Measurements from ENCODE around the gene CDH9.
"Not testable (repeated sequence)": the region's sequence is repeated elsewhere in the genome, so short reads cannot be mapped to it uniquely, and the experiment has no call there.

The CDH9 gene

GRCh38 chr5:26948921-26949320 is 89.5 kb downstream of the CDH9 start:
- no peak for DNase-seq

DNA sequence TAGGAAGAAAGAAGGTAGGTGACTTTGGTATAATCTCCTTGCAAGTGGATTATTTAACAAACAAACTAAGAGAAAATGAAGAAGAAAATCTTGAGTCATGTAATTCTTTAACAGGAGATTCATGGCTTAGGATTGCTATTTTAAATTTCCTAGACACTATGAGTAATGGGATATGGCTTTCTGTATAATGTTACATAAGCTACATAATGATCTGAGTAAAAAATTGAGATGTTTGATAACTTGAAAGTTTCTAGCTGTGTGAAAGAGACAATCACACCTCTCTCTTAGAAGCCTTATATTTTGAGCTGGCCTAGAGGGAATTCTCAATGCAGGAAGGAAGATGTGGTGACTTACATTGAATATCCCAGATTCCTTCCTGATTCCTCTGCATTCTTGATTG is 92.5 kb downstream of the CDH9 start:
- no peak for DNase-seq

GRCh38 chr5:26942481-26942880 is 95.9 kb downstream of the CDH9 start:
- DNase-seq, result no peak

DNA sequence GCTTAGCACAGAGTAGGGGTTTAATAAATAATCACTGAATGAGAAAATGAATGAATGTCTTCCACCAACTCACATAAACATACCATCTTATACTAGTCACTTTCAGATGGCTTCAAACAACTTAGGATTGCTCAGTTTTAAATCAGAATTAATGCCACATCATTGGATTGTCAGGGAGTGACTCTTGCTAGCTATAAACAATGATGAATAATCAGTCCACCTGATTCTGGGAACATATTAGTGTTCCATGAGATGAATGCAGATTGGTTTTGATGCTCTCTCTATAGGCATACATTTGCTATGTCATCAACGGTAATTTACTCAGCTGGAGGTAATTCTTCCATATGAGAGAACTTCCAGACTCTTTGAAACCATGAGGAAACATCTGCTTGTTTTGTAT is 97.4 kb downstream of the CDH9 start:
- no peak for DNase-seq

DNA sequence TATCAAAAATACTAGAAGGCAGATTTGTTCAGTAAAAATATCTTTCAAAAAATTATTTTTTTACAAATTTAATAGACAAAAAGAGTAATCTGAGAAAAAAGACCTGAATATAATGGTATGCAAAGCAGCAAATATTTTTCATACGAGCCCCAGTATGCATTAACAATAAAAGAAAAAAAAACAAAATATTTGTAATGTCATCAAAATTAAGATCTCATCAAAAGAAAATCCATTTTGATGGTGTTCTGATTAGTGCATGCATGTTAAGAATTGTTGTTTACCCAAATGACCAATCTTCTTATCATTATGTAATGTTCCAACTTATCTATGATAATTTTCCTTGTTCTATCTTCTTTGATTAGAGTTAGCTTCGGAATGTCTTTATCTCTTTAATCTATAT is 106.1 kb downstream of the CDH9 start:
- DNase-seq, result no peak

- DNase-seq, result no peak
Measured at GRCh38 chr5:26921439-26921838, 116.9 kb downstream of the CDH9 start.

DNA sequence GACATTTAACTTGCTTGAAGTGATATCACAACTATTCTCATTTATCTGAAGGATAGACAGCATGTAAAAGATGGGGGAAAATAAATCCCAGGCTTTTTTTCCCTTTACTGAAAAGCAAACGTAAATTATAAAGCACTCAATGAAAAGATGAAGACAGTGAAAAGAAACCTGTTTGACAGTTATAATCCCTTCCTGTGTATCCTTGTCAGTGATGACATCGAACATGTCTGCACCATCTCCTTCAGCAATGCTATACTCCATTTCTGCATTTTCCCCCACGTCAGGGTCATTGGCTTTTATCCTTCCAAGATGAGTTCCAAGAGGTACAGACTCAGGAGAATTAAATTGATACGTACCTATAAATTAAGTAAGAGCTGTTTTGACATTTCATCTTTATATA is 134.9 kb downstream of the CDH9 start:
- no peak for DNase-seq

GRCh38 chr5:26894719-26895263 is 143.6 kb downstream of the CDH9 start:
- DNase-seq, result no peak

GRCh38 chr5:26893078-26893477 is 145.3 kb downstream of the CDH9 start:
- DNase-seq, result no peak

- DNase-seq, result peak; percentile 74
Measured at GRCh38 chr5:26889815-26890214, 148.6 kb downstream of the CDH9 start.

DNA sequence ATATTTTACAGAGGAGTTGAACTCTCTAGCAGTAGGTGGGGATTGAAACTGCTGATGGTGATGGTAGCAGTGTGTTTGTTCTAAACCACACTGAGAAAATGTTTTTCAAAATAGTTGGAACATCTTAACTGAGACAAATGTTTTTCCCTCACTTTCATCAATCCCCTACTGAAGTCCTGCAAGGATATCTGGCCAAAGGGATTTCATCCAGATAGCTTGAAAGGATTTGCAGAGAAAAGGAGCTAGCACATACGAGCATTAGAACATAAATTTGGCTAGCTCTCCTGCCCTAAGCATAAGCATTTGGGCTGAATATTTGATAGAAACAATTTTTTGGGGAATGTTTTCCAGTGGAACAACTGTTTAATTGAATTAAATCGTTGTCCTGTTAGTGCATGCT is 153.9 kb downstream of the CDH9 start:
- no peak for DNase-seq

DNA sequence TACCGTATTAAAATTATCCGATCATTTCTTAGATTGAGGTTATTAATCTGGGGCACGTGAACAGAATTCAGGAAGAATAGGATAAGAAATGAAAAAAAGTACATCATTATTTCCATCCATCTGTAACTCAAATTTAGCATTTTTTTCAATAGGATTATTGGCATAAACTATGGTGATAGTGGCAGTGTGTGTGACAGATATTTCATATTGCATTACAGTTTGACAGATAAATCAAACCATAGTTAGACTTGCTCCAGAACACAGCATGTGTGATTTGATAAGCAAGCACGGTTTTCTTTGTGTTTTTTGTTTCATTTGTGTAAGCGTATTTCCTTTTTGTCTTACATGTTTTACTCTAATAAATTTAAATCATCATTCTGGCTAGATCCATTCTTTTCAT is 155.0 kb downstream of the CDH9 start:
- no peak for DNase-seq

GRCh38 chr5:26881901-26882300 is 156.5 kb downstream of the CDH9 start:
- DNase-seq, result no peak

DNA sequence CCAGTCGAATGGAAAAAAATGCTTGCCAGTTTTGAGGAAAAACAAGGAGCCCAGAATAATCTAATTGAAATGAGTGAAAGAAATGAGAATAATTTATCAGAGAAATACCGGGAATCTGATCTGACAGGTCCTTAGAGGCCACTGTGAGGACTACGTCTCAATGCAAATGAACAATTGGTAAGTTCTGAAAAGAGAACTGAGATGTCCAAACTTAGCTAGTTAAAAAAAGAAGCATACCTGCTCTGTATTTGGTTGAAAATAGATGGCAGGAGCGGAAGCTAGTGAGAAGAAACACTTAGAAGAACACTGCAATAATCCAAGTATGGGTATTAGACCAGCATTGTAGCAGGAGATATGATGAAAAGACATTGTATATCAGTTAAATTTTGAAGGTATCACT is 161.2 kb downstream of the CDH9 start:
- no peak for DNase-seq

GRCh38 chr5:26872337-26872736 is 166.0 kb downstream of the CDH9 start:
- DNase-seq, result no peak

GRCh38 chr5:26869781-26870180 is 168.6 kb downstream of the CDH9 start:
- no peak for DNase-seq

GRCh38 chr5:26868504-26868903 is 169.9 kb downstream of the CDH9 start:
- no peak for DNase-seq

DNA sequence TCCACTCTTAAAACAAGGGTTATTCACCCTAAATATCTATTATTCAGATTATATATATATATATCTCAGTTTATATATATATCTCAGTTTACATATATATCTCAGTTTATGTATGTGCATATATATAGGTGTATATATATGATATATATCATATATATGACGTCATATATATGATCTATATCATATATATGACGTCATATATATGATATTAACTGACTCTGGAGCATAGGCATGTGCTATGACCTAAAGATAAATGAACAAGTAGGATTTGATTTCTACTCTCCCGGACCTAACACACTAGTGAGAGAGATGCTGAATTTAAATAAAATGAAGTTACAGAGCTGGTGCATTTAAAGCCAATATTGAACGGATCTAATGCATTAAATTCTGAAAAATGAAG is 174.3 kb downstream of the CDH9 start:
- DNase-seq, result no peak

- DNase-seq, result no peak
Measured at GRCh38 chr5:26856238-26856637, 182.1 kb downstream of the CDH9 start.

GRCh38 chr5:26852450-26852849 is 185.9 kb downstream of the CDH9 start:
- not testable (repeated sequence) for DNase-seq

- no peak for DNase-seq
Measured at GRCh38 chr5:26847041-26847736, 191.2 kb downstream of the CDH9 start.

- no peak for DNase-seq
Measured at GRCh38 chr5:26843677-26844076, 194.7 kb downstream of the CDH9 start.

GRCh38 chr5:26833596-26833995 is 204.8 kb downstream of the CDH9 start:
- no peak for DNase-seq
